Upper lobe of left lung (tissue), 4 donors: ENCODE data around the gene MZF1.

Experiments used
- EP300 ChIP-seq, 4 donors: sonication (generic); formaldehyde crosslinking; IDR thresholded peaks; one replicate each; pipeline ENCODE4 v1.5.1; 2017; ENCODE audit warnings: antibody characterized with exemption in 4 of 4, control low read depth in 2 of 4
- POLR2A ChIP-seq, 4 donors: fragments of 450-650 bp; IDR thresholded peaks; one replicate each; pipeline ENCODE4 v1.5.1; 2016 to 2017; ENCODE audit warnings: antibody characterized with exemption in 4 of 4, mild to moderate bottlenecking in 2 of 4
- POLR2AphosphoS5 ChIP-seq, 2 donors: sonication (generic); formaldehyde crosslinking; IDR thresholded peaks; one replicate each; pipeline ENCODE4 v1.5.1; 2017; ENCODE audit warnings: antibody characterized with exemption in 2 of 2
- TF ChIP-seq, protein P1 (sequence below), 6 experiments: fragments of 450-650 bp in 4 of 6; fragments of 200-600 bp in 2 of 6; sonication (generic) in 2 of 6; IDR thresholded peaks; one replicate each; pipeline ENCODE4 v1.5.1; 2016 to 2019; ENCODE audit warnings: antibody characterized with exemption in 6 of 6

GRCh38 chr19:58573658-58574164 is 576 bp upstream of the MZF1 start:
- TF ChIP-seq, protein P1, sequence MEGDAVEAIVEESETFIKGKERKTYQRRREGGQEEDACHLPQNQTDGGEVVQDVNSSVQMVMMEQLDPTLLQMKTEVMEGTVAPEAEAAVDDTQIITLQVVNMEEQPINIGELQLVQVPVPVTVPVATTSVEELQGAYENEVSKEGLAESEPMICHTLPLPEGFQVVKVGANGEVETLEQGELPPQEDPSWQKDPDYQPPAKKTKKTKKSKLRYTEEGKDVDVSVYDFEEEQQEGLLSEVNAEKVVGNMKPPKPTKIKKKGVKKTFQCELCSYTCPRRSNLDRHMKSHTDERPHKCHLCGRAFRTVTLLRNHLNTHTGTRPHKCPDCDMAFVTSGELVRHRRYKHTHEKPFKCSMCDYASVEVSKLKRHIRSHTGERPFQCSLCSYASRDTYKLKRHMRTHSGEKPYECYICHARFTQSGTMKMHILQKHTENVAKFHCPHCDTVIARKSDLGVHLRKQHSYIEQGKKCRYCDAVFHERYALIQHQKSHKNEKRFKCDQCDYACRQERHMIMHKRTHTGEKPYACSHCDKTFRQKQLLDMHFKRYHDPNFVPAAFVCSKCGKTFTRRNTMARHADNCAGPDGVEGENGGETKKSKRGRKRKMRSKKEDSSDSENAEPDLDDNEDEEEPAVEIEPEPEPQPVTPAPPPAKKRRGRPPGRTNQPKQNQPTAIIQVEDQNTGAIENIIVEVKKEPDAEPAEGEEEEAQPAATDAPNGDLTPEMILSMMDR (IDR thresholded peaks at IDR 0.05): no peak
- TF ChIP-seq POLR2A (IDR thresholded peaks at IDR 0.05): no peak
- TF ChIP-seq POLR2AphosphoS5 (IDR thresholded peaks at IDR 0.05): no peak
- TF ChIP-seq EP300 (IDR thresholded peaks at IDR 0.05): no peak
